SH-SY5Y (cell line): Measurements from ENCODE around the gene HTRA2.
A peak's percentile ranks its signal among the peaks of the same experiment; 100 is the strongest.

Experiments used
- GATA2 ChIP-seq: IDR thresholded peaks from 2 replicates; pipeline ENCODE4 v1.6.1; 2011; ENCODE audit warnings: mild to moderate bottlenecking, low read depth, low read length
- GATA3 ChIP-seq: IDR thresholded peaks from 2 replicates; pipeline ENCODE4 v1.6.1; 2011; ENCODE audit warnings: low read depth, mild to moderate bottlenecking, low read length, moderate library complexity

HTRA2 gene

DNA sequence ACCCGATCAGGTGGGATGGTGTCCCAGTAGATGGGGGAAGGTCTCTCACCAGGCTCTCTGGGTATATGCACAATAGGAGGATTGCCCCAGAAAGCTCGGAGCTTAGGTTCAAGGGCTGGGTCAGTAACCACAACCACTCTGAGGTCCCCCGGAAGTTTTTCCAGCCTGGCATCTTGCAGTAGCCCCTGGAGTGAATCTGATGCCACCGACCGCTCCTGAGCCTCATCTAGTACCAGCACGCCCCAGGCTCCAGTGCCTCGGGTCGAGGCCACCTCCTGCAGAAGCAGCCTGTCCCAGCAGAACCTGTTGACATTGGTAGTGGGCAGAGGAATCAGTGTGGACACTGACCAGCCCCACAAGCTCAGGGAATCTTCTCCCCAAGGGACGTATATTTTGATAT lies 5.7 kb upstream of the HTRA2 start:
- TF ChIP-seq GATA2 (no peak), GATA3 (no peak)

DNA sequence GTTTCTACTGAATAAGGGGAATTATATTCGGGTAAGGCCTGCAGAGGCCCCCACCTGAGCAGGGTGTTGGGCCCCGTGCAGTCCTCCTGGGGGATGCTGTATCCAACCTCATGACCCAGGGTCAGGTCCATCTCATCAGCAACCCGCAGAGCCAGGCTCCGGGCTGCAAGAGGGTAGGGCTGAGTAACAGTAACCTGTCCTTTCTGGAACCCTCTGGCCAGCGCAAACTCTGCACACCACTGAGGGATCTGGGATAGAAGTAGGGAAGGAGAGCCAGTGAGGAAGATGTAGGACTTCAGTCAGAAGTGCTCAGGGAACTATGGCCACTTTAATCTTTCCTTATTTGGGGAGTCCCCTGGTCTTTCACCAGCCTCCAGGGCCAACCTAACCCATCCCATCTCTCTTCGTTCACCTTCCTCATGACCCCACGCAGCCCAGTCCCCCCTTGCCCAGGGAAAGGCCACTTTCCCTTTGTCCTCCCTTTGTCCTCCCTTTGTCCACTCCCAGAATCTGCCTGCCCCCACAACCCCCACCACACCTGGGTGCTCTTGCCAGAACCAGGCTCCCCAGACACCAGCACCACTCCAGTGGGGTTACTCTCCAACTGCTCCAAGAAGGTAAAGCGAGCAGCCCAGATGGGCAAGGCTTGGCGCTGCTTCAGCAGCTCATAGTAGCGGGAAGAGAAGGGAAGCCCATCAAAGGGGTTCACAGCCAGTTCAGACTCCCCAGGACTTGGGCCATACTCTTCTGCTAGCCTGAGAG lies 4.6 kb upstream of the HTRA2 start:
- TF ChIP-seq GATA2, result no peak
- no peak for TF ChIP-seq GATA3

DNA sequence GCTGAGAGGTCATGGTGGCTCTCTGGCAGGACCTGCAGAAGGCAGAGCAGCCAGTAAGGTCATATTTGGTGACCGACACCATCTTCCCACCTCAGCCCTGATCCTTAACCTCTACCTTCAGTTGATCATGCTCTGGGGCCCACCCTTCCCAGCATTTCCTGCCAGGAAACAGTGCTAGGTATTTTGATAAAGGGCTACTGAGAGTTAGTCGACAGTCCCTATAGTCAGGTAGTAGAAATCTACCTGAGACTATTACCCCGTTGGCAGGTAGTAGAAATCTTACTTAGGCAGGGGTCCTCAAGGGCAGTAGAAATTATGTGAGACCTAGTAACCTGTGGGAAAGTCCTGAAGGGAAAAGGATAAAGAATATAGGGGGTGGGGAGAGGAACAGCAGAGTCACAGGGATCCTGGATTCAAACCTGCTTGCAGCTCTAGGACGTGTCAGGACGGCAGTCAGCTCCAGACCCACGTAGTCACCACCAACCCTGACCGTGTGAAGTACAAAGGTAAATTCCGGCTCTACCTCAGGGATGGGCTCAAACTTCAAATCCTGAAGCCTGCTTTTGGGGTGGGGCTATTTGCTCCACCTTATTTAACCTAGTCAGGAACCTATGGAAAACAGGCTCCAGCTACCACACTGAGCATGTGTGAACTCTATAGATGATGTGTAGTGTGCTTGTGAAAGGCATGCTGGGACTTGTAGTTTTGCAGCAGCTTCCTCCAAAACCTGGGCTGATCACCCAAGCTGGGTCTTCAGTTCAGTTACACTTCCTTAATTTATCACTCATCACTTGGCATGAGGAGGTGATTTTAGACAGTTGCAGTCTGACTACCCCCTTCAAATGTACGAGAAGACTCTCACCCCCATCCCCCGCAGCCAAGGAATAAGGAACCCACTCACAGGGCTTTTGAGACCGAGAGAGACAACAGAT lies 3.8 kb upstream of the HTRA2 start, which contains the start of gene DQX1:
Gene DQX1 (minus strand): TSS at position 515 of the 932 bp plus-strand sequence. CDS start 502 bp downstream, at position 13.
- no peak for TF ChIP-seq GATA2

DNA sequence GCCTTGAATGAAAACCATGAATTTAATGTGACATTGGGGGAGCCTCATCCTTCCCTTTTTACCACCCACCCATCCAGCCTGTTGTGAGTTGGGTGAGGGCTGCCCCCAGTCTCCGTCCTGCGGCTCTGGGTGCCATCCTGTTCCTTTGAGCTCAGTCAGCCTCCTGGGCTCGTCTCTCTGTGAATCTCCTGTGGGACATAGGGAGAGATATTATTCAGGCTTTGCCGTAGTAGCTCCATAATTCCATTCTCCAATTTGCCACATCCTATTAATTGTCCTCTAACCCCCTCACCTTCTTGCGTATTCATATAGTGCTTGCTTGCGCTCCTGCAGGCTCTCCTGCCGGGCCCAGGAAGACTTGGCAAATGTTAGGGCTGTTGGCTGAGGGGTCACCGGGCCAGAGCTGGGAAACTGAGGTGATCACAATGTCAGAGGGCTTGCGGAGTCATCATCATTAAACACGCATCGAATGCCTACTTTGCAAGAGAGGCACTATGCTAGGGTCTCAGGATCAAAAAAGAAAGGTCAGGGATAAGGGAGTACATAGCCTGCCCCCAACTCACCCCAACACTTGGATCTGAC lies 3.0 kb upstream of the HTRA2 start:
- TF ChIP-seq GATA3 (no peak), GATA2 (no peak)

DNA sequence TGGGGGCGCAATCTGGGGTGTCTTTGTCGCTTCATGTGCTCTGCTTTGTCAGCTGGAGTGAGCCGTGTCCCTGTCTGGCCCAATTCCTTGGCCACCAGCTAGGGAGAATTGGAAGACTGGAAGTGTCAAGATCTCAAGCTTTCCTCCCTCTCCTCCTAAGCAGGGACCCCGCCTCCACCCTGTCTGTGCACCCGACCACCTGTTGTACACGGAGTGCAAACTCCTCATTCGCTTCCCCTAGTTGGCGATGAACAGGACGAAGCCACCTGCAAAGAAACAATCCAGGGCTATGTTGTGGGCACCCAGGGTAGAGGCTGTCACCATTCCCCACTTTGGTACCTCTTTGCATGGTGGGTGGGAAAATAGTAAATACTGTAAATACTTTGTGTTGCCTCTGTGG lies 2.0 kb upstream of the HTRA2 start:
- TF ChIP-seq GATA3 (no peak), GATA2 (no peak)

DNA sequence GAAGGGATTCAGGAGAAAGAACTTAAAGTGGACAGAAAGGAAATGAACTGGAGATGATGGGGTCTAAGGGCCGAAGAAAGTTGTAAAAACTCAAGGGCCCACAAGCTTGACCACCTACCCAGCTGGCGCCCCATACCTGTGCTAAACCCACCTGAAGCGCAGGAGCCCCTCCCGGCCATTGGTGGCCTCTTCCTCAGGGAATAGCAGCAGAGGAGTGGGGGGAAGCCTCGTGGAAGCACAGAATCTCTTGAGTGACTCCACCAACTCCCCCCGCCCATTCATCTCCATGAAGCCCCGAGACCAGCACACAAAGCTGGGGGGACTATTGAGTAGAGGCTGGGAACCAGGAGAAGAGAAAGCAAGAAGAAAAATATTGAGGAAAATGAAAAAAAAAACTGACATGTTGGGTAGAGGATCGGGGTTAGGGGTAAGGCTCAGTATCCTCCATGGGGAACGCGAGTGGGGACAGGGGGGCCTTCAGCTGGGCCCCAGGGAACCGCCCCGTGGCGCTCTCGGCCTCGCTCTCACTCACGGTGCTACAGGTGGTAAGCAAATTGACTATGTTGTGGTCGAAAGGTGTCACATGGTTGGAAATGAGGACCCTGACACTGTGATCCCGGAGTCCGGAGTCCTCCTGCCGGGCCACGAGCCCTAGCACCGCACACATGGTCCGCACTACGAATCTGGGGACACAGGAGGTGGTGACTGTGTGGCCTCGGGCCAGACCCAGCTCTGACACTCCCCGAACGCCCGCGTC lies 955 bp upstream of the HTRA2 start:
- TF ChIP-seq GATA2, result no peak
- no peak for TF ChIP-seq GATA3

DNA sequence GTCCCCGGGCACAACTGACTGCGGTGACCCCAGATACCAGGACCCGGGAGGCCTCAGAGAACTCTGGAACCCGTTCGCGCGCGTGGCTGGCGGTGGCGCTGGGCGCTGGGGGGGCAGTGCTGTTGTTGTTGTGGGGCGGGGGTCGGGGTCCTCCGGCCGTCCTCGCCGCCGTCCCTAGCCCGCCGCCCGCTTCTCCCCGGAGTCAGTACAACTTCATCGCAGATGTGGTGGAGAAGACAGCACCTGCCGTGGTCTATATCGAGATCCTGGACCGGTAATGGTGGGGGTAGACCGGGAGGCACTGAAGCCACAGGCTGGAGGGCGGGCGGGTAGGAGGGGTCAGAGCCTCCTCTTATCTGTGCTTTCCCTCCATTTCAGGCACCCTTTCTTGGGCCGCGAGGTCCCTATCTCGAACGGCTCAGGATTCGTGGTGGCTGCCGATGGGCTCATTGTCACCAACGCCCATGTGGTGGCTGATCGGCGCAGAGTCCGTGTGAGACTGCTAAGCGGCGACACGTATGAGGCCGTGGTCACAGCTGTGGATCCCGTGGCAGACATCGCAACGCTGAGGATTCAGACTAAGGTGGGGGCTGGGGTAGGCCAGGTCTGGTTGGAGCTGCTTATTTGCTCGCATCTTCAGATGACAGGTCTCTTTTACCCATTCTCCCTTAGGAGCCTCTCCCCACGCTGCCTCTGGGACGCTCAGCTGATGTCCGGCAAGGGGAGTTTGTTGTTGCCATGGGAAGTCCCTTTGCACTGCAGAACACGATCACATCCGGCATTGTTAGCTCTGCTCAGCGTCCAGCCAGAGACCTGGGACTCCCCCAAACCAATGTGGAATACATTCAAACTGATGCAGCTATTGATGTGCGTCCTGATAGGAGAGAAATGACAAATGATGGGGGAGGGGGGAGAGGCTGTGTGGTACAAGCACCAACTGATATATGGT lies 780 bp downstream of the HTRA2 start:
- TF ChIP-seq GATA2 (peak; percentile 4; the same call in 1 of the 2 replicates), GATA3 (no peak)

DNA sequence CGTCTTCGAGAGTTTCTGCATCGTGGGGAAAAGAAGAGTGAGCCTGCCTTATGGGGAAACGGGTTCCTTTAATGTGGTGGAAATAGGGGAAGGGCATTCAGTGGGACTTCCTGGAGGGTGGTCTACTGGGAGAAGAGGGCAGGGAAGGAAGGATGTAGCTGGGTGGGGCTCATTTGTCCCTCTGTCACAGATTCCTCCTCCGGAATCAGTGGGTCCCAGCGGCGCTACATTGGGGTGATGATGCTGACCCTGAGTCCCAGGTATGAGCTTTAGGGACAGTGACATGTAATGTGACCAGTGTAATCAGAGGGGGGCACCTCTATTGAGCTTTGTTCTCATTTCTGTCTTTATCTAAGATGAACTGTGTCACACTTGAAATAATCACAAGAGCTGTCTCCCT lies 1.9 kb downstream of the HTRA2 start:
- no peak for TF ChIP-seq GATA2
- TF ChIP-seq GATA3, result no peak

DNA sequence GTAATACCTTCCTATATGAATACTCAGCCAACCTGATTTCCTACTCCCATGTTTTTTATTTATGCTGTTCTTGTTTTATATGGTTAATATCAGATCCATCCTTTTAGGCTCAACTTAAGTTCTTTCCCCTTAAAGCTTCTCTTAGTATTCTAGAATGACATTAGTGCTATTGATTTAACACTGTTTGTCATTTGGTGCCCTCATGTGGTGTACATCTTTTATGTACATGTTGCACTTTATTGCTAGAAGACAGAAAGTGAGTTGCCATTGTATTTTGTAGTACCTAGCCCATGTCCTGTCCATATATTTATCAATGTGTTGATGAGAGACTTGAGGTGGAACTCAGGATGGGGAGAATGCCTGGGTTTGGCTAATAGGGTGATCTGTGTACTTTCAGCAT lies 2.5 kb downstream of the HTRA2 start:
- TF ChIP-seq GATA3, result no peak
- TF ChIP-seq GATA2, result no peak

DNA sequence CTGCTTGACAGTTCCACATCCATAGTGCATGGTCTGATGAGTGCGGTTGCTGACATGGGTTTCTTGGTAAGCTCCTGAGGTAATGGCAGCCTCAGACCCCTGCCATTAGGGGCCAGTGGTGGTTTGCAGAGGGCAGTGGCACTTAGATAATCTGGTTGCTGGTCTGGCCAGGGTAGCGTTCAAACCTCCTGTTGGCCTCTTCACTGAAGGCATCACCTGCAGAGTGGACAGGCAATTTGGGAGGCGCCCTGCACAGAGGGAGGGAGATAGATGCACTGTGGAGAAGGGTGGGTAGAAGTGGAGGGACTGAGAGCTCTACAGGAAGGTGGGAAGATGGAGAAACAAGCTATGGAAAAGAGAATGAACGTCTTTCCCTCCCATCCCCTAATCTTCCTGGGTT lies 3.7 kb downstream of the HTRA2 start:
- TF ChIP-seq GATA2, result no peak
- no peak for TF ChIP-seq GATA3

DNA sequence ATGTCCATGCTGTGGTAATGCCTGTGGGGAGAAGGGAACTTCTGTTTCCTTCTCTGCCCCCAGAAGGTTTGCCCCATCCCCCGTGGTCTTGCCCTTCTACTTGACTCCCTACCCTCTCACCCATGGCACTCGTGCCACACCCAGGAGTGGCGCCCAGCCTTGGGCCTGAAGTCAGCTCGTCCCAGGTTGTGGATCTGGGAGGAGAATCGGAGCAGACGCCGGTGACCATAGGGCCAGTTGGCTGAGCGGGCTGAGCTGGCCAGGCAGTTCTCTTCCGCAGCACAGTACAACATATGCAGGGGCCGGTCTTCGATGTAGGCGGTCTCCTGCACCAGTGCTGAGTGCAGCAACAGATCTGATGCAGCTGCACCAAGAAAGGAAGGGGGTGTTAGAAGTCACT lies 4.7 kb downstream of the HTRA2 start:
- TF ChIP-seq GATA3, result no peak
- no peak for TF ChIP-seq GATA2

DNA sequence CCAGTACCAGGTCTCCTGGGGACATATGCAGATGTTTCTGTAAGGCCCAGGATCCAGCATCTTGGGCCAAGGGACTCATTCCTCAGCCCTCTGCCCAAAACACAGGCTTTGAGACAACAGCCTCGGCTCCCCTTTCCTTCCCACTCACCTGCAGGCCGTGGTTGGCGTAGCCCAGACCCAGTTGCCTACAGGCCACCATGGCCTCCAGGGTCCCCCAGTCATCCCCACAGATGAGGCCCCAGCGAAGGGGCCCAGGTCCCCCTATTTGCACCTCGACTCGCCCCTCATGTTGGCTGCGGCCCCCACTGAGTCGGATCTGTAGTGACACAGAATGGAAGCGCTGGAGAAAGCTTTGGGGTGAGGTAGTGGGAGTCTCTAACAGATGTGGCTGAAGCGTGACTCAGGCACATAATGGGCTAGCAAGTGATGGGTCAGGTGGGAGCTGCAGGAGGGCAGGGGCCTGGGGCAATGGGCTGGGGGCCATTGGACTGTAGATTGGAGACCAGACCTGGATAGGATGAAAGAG lies 5.8 kb downstream of the HTRA2 start:
- TF ChIP-seq GATA3 (no peak), GATA2 (no peak)

DNA sequence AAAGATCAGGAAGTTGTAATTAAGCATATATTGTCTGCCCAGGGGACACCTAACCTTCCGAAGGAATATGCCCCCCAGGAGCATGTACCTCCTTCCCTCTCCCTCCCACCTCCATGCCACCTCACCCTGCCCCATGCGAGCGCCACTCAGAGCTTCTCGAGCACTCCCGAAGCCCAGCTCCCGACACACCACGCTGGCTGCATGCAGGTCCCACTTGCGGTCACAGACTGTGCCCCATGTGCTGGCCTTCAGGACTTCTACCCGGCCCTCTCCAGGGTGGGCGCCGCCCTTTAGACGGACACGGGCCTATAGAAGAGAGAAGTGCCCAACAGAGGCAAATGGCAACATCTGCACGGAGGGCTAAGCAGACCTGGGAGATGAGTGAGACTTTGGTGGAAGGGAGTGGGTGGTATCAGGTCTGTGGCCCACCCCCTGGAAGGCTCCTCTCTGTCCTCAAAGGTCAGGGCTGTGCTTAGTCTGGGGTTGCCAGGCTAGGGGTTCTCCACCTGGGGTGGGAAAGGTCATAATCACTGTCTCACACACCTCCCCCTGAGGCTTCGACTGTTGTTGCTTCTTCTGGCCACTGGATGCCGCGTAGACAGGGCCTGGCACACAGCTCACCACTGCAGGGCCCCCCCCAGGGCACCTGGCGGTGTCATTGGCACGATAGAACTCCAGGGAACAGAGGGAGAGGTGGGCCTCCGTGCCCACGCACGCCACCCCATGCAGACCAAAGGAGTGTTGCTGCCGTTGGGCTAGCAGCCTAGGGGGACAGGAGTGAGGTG lies 6.6 kb downstream of the HTRA2 start:
- TF ChIP-seq GATA3, result no peak
- TF ChIP-seq GATA2, result no peak
